Neural crest cell (in vitro differentiated cells): ENCODE results near the gene MNT. TPM values are rescaled to one million over a fixed set of nuclear protein-coding genes. Genes with fewer than 3 reads are reported as not detected.

Source experiments
- DNase-seq: peaks from one replicate; pipeline ENCODE4 v3.0.0; 2021; ENCODE audit warnings: low read depth, mixed read lengths, low spot score
- H3K27ac Mint-ChIP-seq: one replicate; pipeline ENCODE4 v1.8.0; 2021; ENCODE audit warnings: mild to moderate bottlenecking, mixed read lengths; ENCODE audit not compliant: unreplicated experiment
- H3K27me3 Mint-ChIP-seq: 2 replicates; pipeline ENCODE4 v1.8.0; 2021; ENCODE audit warnings: low read depth, mild to moderate bottlenecking, mixed read lengths
- H3K36me3 Mint-ChIP-seq: 2 replicates; pipeline ENCODE4 v1.8.0; 2021; ENCODE audit warnings: low read depth, mild to moderate bottlenecking, mixed read lengths
- H3K4me1 Mint-ChIP-seq: 2 replicates; pipeline ENCODE4 v1.8.0; 2021; ENCODE audit warnings: mixed read lengths
- H3K4me3 Mint-ChIP-seq: one replicate; pipeline ENCODE4 v1.8.0; 2021; ENCODE audit warnings: mild to moderate bottlenecking, mixed read lengths
- H3K9me3 Mint-ChIP-seq: 2 replicates; pipeline ENCODE4 v1.8.0; 2021; ENCODE audit warnings: mixed read lengths
- CTCF ChIP-seq: fragments of 200-600 bp; sonication (generic); conservative IDR thresholded peaks from 2 replicates; pipeline ENCODE4 v1.5.0; 2021; ENCODE audit warnings: antibody characterized with exemption, mild to moderate bottlenecking
- total RNA-seq: library from RNA; stranded (reverse); gene quantifications from 2 replicates; pipeline ENCODE4 v1.2.1, GENCODE V29; 2021

The MNT gene
- total RNA-seq, 1 donor from 2014 or later, result 26.9 TPM

DNA sequence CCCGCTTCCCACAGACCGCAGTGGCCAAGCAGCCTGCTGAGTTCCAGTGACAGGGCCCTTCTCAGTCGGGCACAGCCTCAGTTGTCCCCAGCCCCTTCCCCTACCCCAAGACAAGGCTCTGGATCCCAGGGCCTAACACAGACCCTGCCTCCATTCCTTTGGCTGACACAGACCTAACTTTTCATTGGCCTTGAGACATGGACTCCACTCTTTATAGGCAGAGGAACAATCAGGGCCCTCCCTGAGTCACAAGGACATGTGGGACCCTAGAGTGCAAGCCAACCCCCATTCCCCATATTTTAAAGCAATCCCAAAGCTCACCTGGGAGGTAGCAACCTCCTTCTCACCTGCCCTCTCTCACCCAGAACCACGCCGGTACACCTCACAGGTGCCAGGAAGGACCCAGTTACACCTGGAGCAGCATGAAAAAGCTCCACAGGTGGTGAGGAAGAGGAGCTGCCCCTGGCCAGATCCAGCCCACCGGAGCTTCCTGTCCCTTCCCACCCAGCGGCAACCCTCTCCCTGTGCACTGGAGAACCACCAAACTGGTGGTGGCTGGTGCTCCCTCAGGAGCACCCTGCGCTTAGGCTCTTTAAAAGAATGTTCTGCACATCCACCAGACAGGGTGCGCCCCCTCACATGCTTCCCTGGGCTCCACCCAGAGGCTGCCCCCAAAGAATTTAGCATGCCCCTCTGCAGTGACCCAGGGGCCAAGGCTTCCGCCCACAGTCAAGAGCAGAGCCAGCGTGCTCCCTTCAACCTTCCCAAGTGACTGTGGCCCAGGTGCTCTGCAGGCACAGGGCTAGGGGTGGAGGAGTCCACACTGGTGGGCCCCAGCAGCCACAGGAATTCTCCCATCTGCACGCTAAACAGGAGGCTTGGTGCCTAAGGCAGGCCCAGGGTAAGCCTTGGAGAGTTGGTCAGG is 3.4 kb downstream of the MNT start:
- DNase-seq, result no peak
- peaks cover 54% of the 10 kb centered on the region for H3K4me1 Mint-ChIP-seq
- H3K36me3 Mint-ChIP-seq, result no peaks in the 10 kb centered on the region

DNA sequence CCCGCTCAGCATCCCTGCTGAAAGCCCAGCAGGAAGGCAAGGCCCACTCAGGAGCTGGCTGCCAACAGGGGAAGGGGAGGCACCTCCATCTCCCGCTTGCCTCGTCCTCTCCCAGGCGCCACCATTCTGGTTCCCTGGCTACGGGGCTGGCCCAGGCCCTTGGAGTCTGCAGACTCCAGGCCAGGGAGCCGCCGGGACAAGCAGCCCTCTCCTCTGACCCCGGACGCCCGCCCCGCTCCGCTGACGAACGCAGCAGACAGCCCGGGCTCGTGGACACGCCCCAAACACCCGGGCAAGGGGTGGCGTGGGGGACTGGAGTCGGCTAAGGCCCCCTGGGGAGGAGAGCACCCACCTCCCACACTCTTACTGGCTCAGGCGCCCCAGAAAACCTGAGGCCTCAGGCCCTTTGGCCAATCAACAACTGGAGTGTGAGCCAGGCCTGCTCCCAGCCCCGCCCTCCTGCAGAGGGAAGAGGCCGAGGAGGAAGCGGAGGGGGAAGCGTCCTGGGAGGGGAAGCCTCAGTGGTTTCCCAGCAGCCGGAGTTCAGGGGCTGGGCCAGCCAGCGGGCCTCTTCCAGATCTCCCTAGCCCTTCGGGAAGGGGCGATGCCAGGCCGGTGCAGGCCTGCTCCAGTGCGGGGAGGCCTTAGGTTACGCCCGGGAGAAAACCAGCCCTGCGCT is 4.2 kb downstream of the MNT start:
- peak; percentile 78 for DNase-seq
- Mint-ChIP-seq H3K27ac (peak overlapping the region; percentile 83), H3K4me3 (peak overlapping the region; percentile 99), H3K27me3 (peaks cover 12% of the 10 kb centered on the region), H3K36me3 (no peaks in the 10 kb centered on the region), H3K4me1 (peaks cover 58% of the 10 kb centered on the region), H3K9me3 (no peaks in the 10 kb centered on the region)
- no peak for TF ChIP-seq CTCF

More for the DNA sequence above, 3.4 kb downstream of the MNT start:
- Mint-ChIP-seq H3K27me3 (peaks cover 12% of the 10 kb centered on the region), H3K27ac (peak overlapping the region; percentile 97), H3K4me3 (peak overlapping the region; percentile 99), H3K9me3 (no peaks in the 10 kb centered on the region)
- no peak for TF ChIP-seq CTCF

GRCh38 chr17:2396192-2396567 is 4.7 kb downstream of the MNT start:
- Mint-ChIP-seq H3K27me3 (peaks cover 6% of the 10 kb centered on the region), H3K9me3 (no peaks in the 10 kb centered on the region), H3K27ac (peak overlapping the region; percentile 36), H3K36me3 (no peaks in the 10 kb centered on the region), H3K4me1 (peaks cover 57% of the 10 kb centered on the region), H3K4me3 (peak overlapping the region; percentile 99)
- no peak for DNase-seq
- TF ChIP-seq CTCF, result no peak

GRCh38 chr17:2395258-2396181 is 5.3 kb downstream of the MNT start:
- no peak for TF ChIP-seq CTCF
- peak overlapping the region; percentile 99 for H3K4me3 Mint-ChIP-seq
- no peaks in the 10 kb centered on the region for H3K9me3 Mint-ChIP-seq
- DNase-seq, result no peak
- H3K4me1 Mint-ChIP-seq, result peaks cover 60% of the 10 kb centered on the region
- H3K27ac Mint-ChIP-seq, result peak overlapping the region; percentile 87
- H3K27me3 Mint-ChIP-seq, result peaks cover 6% of the 10 kb centered on the region
- no peaks in the 10 kb centered on the region for H3K36me3 Mint-ChIP-seq

- no peaks in the 10 kb centered on the region for H3K9me3 Mint-ChIP-seq
- no peaks in the 10 kb centered on the region for H3K36me3 Mint-ChIP-seq
- H3K4me1 Mint-ChIP-seq, result peaks cover 67% of the 10 kb centered on the region
- H3K4me3 Mint-ChIP-seq, result peak overlapping the region; percentile 91
- no peak for TF ChIP-seq CTCF
- DNase-seq, result no peak
- peaks cover 6% of the 10 kb centered on the region for H3K27me3 Mint-ChIP-seq
- H3K27ac Mint-ChIP-seq, result no peak overlapping the region
Observed at GRCh38 chr17:2394775-2395201, 6.1 kb downstream of the MNT start.
